Activated T-cell treated with anti-CD3 and anti-CD28 coated beads, Interleukin-2, amount 50 U/mL, for 24 hours (primary cell): ENCODE results near the gene DVL3.
"Not testable (repeated sequence)": the region's sequence is repeated elsewhere in the genome, so short reads cannot be mapped to it uniquely, and the experiment has no call there.

Source experiments
- DNase-seq: peaks from one replicate; pipeline ENCODE4 v3.0.0-alpha.2; 2020
- H3K27ac Mint-ChIP-seq: 2 replicates; pipeline ENCODE4 v1.8.0; 2020; ENCODE audit warnings: mild to moderate bottlenecking, mixed read lengths
- H3K27me3 Mint-ChIP-seq: 2 replicates; pipeline ENCODE4 v1.8.0; 2020; ENCODE audit warnings: mixed read lengths
- H3K36me3 Mint-ChIP-seq: 2 replicates; pipeline ENCODE4 v1.8.0; 2020; ENCODE audit warnings: low read depth, mixed read lengths
- H3K4me1 Mint-ChIP-seq: 2 replicates; pipeline ENCODE4 v1.8.0; 2020; ENCODE audit warnings: low read depth, mixed read lengths
- H3K4me3 Mint-ChIP-seq: 2 replicates; pipeline ENCODE4 v1.8.0; 2020; ENCODE audit warnings: mild to moderate bottlenecking, moderate library complexity, mixed read lengths
- H3K9me3 Mint-ChIP-seq: 2 replicates; pipeline ENCODE4 v1.8.0; 2020; ENCODE audit warnings: mixed read lengths

Gene DVL3

DNA sequence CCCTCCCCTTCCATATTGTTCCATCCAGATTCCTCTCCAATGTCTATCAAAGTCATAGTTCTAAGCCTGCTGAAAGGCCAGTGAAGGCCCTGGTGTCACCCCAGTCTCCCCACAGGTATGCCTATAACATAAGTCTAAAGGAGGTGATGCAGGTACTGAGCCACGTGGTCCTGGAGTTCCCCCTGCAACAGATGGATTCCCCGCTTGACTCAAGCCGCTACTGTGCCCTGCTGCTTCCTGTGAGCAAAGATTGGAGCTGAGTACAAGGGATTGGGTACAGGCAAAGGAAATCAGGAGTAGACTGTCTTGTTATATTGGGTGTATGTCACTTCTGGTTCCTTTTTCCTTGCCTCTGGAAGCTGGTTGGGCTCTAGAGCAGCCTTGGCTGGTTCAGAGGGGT, 11.8 kb upstream of the DVL3 start:
- peaks cover 83% of the 10 kb centered on the region for H3K36me3 Mint-ChIP-seq
- H3K27ac Mint-ChIP-seq = peak overlapping the region; percentile 60
- peaks cover 2% of the 10 kb centered on the region for H3K4me1 Mint-ChIP-seq
- H3K4me3 Mint-ChIP-seq = no peak overlapping the region
- no peaks in the 10 kb centered on the region for H3K27me3 Mint-ChIP-seq
- no peaks in the 10 kb centered on the region for H3K9me3 Mint-ChIP-seq
- no peak for DNase-seq

DNA sequence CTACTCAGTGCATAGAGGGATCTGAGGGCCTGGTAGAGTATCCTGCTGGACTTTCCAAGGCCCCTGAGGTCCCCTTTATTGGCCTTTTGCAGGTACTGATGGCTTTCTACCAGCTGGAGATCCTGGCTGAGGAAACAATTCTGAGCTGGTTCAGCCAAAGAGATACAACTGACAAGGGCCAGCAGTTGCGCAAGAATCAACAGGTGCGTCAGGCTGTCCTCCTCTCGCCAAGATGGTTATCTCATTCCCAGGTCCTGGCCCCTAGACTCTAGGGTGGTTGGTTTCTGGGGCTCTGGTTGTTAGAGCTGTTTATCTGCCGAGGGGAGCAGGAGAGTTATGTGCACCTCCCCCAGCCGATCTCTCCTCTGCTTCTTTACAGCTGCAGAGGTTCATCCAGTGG, 10.7 kb upstream of the DVL3 start:
- Mint-ChIP-seq H3K27me3 (no peaks in the 10 kb centered on the region), H3K4me3 (no peak overlapping the region), H3K36me3 (peaks cover 74% of the 10 kb centered on the region), H3K9me3 (no peaks in the 10 kb centered on the region), H3K27ac (no peak overlapping the region), H3K4me1 (peaks cover 2% of the 10 kb centered on the region)
- no peak for DNase-seq

- peaks cover 68% of the 10 kb centered on the region for H3K36me3 Mint-ChIP-seq
- H3K9me3 Mint-ChIP-seq = no peaks in the 10 kb centered on the region
- peak; percentile 40 for DNase-seq
- H3K27ac Mint-ChIP-seq = no peak overlapping the region
- H3K27me3 Mint-ChIP-seq = no peaks in the 10 kb centered on the region
- no peak overlapping the region for H3K4me3 Mint-ChIP-seq
- peaks cover 2% of the 10 kb centered on the region for H3K4me1 Mint-ChIP-seq
Measured at GRCh38 chr3:184145111-184145524, 10.1 kb upstream of the DVL3 start.

DNA sequence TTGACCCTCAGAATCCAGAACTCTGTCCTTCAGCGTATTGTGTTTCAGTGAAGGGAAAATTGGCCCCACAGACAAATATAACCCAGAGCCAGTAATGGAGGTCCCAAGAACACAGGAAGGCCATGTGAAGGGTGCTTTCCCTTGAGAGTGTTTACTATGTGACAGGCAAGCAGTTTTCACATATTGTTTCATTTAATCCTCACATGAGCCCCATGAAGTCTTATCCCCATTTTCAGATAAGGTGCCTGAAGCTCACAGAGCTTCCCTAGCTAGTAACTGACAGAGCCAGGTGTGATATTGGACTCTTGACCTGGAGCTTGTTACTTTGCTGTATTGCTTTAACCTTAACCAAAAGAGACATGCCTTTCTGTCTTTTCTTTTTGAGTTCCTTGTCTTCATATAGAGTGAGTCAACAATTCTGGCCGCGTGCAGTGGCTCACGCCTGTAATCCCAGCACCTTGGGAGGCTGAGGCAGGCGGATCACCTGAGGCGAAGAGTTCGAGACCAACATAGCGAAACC, 9.4 kb upstream of the DVL3 start:
- no peak for DNase-seq
- H3K27me3 Mint-ChIP-seq = no peaks in the 10 kb centered on the region

DNA sequence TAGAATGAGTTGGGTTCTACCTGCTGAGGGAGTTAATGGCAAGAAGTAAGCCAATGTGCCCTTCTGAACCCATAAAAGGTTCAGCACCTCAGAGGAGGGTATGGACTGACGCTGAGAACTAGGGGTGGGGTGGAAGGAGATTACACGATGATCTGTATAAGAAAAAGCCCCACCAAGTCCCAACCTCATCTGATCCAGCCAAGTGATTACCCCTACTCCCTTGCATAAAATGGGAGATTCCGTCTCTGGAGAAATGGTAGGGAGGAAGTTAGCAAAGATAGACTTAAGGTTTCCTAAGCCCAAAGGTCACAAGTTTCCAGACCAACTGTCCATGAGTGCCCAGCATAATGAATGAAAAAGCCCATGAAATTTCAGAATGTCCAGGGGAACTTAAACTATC, 7.1 kb upstream of the DVL3 start:
- H3K27ac Mint-ChIP-seq = no peak overlapping the region
- no peaks in the 10 kb centered on the region for H3K9me3 Mint-ChIP-seq
- no peak overlapping the region for H3K4me3 Mint-ChIP-seq
- H3K27me3 Mint-ChIP-seq = no peaks in the 10 kb centered on the region
- H3K36me3 Mint-ChIP-seq = peaks cover 39% of the 10 kb centered on the region
- H3K4me1 Mint-ChIP-seq = peaks cover 2% of the 10 kb centered on the region
- no peak for DNase-seq

More for the DNA sequence above, 9.4 kb upstream of the DVL3 start:
- Mint-ChIP-seq H3K4me1 (peaks cover 2% of the 10 kb centered on the region), H3K27ac (peak overlapping the region; percentile 76), H3K4me3 (no peak overlapping the region), H3K36me3 (peaks cover 61% of the 10 kb centered on the region), H3K9me3 (no peaks in the 10 kb centered on the region)

- no peak overlapping the region for H3K27ac Mint-ChIP-seq
- H3K4me1 Mint-ChIP-seq = no peaks in the 10 kb centered on the region
- H3K27me3 Mint-ChIP-seq = no peaks in the 10 kb centered on the region
- DNase-seq = no peak
- peaks cover 28% of the 10 kb centered on the region for H3K36me3 Mint-ChIP-seq
- H3K4me3 Mint-ChIP-seq = no peak overlapping the region
- no peaks in the 10 kb centered on the region for H3K9me3 Mint-ChIP-seq
Measured at GRCh38 chr3:184149123-184149522, 6.1 kb upstream of the DVL3 start.

- H3K36me3 Mint-ChIP-seq = peaks cover 22% of the 10 kb centered on the region
- H3K4me3 Mint-ChIP-seq, H3K27ac Mint-ChIP-seq, DNase-seq, H3K4me1 Mint-ChIP-seq, H3K27me3 Mint-ChIP-seq, H3K9me3 Mint-ChIP-seq: not testable (repeated sequence)
Measured at GRCh38 chr3:184149770-184150169, 5.4 kb upstream of the DVL3 start.

DNA sequence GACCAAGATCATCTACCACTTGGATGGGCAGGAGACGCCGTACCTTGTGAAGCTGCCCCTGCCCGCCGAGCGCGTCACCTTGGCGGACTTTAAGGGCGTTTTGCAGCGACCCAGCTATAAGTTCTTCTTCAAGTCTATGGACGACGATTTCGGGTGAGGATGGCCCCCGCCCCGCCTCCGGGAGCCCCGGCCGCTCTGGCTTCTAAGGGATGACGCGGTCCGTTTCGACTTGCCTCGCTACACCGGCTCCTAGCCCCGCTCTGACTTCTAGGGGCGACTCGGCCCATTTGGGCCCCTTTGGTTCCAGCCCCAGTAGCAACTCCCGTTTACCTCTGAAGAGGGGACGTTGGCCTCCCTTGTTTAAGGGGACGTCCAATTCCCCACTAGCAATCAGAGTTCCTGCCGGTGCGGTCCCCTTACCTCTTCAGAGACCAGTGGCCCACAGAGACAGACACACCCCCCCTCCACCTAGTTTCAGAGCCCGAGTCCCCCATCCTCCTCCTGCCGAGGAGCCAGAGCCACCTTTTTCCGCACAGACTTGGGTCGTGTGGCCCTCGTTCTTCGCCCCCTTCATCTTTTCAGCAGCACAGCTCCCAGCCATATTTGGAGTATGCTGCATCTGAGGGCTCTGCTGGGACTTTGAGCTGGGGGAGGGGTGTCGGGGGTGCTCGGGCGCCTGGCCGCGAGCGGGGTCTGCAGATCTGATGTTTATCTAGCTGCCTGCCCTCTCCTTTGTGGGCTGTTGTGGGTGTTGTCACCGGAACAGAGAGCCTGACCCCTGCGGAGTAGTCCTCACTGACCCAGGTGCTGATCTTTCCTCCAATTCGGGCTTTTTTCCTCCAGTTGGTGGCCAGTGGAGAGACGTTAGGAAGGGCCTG, 706 bp downstream of the DVL3 start:
- peak; percentile 74 for DNase-seq
- Mint-ChIP-seq H3K27ac (peak overlapping the region; percentile 91), H3K4me3 (peak overlapping the region; percentile 93), H3K27me3 (no peaks in the 10 kb centered on the region), H3K4me1 (peaks cover 27% of the 10 kb centered on the region), H3K9me3 (no peaks in the 10 kb centered on the region), H3K36me3 (peaks cover 11% of the 10 kb centered on the region)

DNA sequence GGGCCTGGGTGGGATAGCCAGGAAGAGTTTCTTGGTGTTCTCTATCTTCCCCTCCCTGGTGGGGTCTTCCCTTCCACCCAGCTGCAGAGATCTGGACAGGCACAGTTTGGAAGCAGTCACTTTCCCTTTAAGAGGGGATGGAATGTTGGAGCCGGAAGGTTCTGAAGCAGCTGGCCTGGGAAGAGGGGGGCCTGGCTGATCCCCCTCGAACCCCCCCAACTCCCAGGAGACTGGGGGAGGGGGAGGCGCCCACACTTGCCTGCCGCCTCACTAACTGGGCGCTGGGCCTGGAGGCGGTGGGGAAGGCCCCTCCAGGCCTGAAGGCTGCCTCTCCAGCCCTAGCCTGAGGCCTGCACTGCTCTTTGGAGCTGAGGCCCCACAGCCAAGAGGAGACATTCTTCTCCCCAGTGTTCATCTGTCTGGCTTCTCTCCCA, 1.4 kb downstream of the DVL3 start:
- Mint-ChIP-seq H3K4me3 (peak overlapping the region; percentile 93), H3K27ac (peak overlapping the region; percentile 91), H3K4me1 (peaks cover 30% of the 10 kb centered on the region), H3K27me3 (no peaks in the 10 kb centered on the region), H3K9me3 (no peaks in the 10 kb centered on the region), H3K36me3 (peaks cover 14% of the 10 kb centered on the region)
- DNase-seq = no peak

- Mint-ChIP-seq H3K4me1 (peaks cover 33% of the 10 kb centered on the region), H3K9me3 (no peaks in the 10 kb centered on the region), H3K27ac (peak overlapping the region; percentile 67), H3K36me3 (peaks cover 18% of the 10 kb centered on the region), H3K4me3 (peak overlapping the region; percentile 93), H3K27me3 (no peaks in the 10 kb centered on the region)
- no peak for DNase-seq
Measured at GRCh38 chr3:184157206-184157605, 2.0 kb downstream of the DVL3 start.

GRCh38 chr3:184158404-184158803, 3.2 kb downstream of the DVL3 start:
- Mint-ChIP-seq H3K27ac (no peak overlapping the region), H3K4me3 (no peak overlapping the region), H3K9me3 (no peaks in the 10 kb centered on the region), H3K36me3 (peaks cover 27% of the 10 kb centered on the region), H3K4me1 (peaks cover 33% of the 10 kb centered on the region), H3K27me3 (no peaks in the 10 kb centered on the region)
- DNase-seq = no peak

- Mint-ChIP-seq H3K9me3 (no peaks in the 10 kb centered on the region), H3K27me3 (no peaks in the 10 kb centered on the region), H3K27ac (no peak overlapping the region), H3K4me3 (no peak overlapping the region), H3K36me3 (peaks cover 47% of the 10 kb centered on the region), H3K4me1 (peaks cover 30% of the 10 kb centered on the region)
- no peak for DNase-seq
Measured at GRCh38 chr3:184160456-184160855, 5.3 kb downstream of the DVL3 start.

DNA sequence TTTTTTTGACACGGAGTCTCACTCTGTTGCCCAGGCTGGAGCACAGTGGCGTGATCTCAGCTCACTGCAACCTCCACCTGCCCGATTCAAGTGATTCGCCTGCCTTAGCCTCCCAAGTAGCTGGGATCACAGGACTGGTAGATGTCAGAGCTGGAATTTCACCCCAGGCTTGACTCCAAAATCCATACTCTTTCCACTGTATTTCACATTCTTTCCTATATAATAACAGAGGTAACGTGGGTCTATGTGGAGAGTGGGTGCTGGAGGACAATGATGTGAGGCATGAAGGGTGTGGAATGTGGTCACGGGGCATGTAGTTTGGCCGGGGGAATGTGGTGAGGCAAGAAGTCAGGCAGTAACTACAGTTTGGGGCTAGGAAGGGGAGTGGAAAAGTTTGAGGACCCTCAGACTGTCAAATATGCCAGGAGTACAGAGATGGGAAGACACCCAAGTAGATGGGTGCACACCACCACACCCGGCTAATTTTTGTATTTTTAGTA, 7.4 kb downstream of the DVL3 start:
- Mint-ChIP-seq H3K36me3 (peaks cover 60% of the 10 kb centered on the region), H3K4me1 (peaks cover 19% of the 10 kb centered on the region)
- DNase-seq, H3K27ac Mint-ChIP-seq, H3K27me3 Mint-ChIP-seq, H3K4me3 Mint-ChIP-seq, H3K9me3 Mint-ChIP-seq: not testable (repeated sequence)

GRCh38 chr3:184164648-184165330, 9.6 kb downstream of the DVL3 start:
- no peak for DNase-seq
- Mint-ChIP-seq H3K36me3 (peaks cover 77% of the 10 kb centered on the region), H3K27ac (no peak overlapping the region), H3K27me3 (no peaks in the 10 kb centered on the region), H3K4me3 (no peak overlapping the region), H3K4me1 (peaks cover 10% of the 10 kb centered on the region), H3K9me3 (no peaks in the 10 kb centered on the region)

DNA sequence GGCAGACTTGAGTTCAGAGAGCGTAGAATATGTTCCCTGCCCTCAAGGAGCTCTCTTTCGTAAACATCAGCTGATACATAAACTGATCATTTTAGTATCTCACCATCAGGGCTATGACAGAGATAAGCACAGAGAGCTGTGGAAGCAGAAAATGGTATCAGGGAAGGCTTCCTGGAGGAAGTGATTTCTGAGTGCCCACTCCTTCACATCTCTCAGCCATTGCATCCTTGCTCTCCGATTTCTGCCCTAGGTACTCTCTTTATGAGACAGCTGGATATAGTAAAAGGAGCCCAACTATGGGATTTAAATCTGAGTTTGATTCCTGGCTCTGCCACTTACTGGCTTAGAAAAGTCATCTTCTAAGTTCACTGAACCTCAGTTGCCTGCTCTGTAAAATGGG, 10.4 kb downstream of the DVL3 start:
- DNase-seq = no peak
- Mint-ChIP-seq H3K27me3 (no peaks in the 10 kb centered on the region), H3K27ac (no peak overlapping the region), H3K4me1 (peaks cover 6% of the 10 kb centered on the region), H3K4me3 (no peak overlapping the region), H3K9me3 (no peaks in the 10 kb centered on the region), H3K36me3 (peaks cover 81% of the 10 kb centered on the region)
